Lower leg skin (tissue), 3 donors: ENCODE results near the gene SPC24.

Source experiments
- POLR2A ChIP-seq, 2 donors: fragments of 450-650 bp; IDR thresholded peaks; one replicate each; pipeline ENCODE4 v1.6.1; 2016 to 2017; ENCODE audit warnings: antibody characterized with exemption in 2 of 2, mild to moderate bottlenecking in 1 of 2, moderate library complexity in 1 of 2
- TF ChIP-seq, protein P1 (sequence below), 3 donors: fragments of 450-650 bp; IDR thresholded peaks; one replicate each; pipeline ENCODE4 v1.5.1; 2016; ENCODE audit warnings: antibody characterized with exemption in 3 of 3, mild to moderate bottlenecking in 3 of 3, moderate library complexity in 2 of 3

DNA sequence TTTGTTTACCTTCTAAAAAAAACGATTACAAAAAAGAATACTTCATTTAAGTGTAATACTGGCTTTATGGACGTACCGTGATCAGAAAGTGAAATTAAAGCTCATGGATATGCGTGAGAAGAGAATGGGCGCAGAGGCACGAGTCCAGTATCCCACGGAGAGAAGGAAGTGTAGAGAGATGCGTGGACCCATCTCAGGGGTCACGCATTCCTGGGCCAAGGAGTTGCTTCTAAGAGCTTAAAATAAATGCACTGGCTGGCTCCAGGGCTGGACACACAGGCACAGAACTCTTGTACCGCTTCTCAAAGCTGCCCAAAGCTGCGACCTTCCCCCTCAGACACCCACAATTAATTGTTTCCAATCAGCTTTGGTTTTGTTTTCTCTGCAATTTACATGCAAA is 8.7 kb upstream of the SPC24 start:
- TF ChIP-seq, protein P1, sequence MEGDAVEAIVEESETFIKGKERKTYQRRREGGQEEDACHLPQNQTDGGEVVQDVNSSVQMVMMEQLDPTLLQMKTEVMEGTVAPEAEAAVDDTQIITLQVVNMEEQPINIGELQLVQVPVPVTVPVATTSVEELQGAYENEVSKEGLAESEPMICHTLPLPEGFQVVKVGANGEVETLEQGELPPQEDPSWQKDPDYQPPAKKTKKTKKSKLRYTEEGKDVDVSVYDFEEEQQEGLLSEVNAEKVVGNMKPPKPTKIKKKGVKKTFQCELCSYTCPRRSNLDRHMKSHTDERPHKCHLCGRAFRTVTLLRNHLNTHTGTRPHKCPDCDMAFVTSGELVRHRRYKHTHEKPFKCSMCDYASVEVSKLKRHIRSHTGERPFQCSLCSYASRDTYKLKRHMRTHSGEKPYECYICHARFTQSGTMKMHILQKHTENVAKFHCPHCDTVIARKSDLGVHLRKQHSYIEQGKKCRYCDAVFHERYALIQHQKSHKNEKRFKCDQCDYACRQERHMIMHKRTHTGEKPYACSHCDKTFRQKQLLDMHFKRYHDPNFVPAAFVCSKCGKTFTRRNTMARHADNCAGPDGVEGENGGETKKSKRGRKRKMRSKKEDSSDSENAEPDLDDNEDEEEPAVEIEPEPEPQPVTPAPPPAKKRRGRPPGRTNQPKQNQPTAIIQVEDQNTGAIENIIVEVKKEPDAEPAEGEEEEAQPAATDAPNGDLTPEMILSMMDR (IDR thresholded peaks at IDR 0.05) = no peak
- TF ChIP-seq POLR2A (IDR thresholded peaks at IDR 0.05) = no peak
